ENCODE measurements around the gene SLC25A34. TPM values are rescaled to one million over a fixed set of nuclear protein-coding genes. Genes with fewer than 3 reads are reported as not detected.

The SLC25A34 gene
- total RNA-seq, 5 donors from 2014 or later (not counting 1 experiment from before 2014, with no cell fraction given): 1.8 to 4.1 (median 2.6) TPM

DNA sequence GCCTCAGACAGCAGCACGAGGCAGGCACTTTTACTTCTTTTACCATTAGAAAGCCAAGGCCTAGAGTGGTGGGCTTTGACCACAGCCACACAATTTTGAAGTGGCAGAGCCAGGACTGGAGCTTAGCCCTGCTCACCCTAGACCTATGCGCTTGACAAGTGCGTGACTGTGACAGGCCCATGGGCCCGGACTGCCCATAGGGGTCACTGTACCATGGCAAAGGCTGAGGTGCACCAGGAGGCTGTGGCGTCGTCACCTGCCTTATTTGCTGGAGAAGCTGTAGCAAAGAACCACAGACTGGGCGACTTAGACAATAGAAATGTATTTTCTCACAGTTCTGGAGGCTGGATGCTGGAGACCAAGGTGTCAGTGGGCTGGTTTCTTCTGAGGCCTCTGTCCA lies 3.7 kb downstream of the SLC25A34 start:
- DNase-seq (no peak), ATAC-seq (replicated peaks in 1 of 4) (no peak)
- ChIA-PET POLR2A (interaction anchor here in 1 of 2 donors (0.6 kb wide), 1 partner anchor 175 kb away, joined by 4 read pairs; no protein-coding TSS in a partner anchor), CTCF (no interaction called here)
- Mint-ChIP-seq H3K27me3 (no peaks in the 10 kb centered on the region), H3K4me1 (peaks cover 5 to 7% (median 6%) of the 10 kb centered on the region in 3 donors), H3K27ac (peak overlapping the region in 1 of 2 donors; percentile 66), H3K4me3 (no peak overlapping the region), H3K36me3 (no peaks in the 10 kb centered on the region), H3K9me3 (no peaks in the 10 kb centered on the region)
- H3K27me3 ChIP-seq (replicated peaks in 1 of 2; ENCODE audit: control insufficient read depth in 2 of 2, extremely low read depth in 1 of 2, insufficient read depth in 2 of 2, low read length in 1 of 2): peaks cover 0 to 9% of the 10 kb centered on the region in 2 experiments
- peaks cover 0 to 6% of the 10 kb centered on the region in 2 experiments for H3K4me1 ChIP-seq (ENCODE audit: control insufficient read depth in 1 of 2, extremely low read depth in 1 of 2, insufficient read depth in 2 of 2, low read length in 2 of 2)
- H3K4me3 ChIP-seq (ENCODE audit: control insufficient read depth in 1 of 2, extremely low read depth in 1 of 2, low read length in 1 of 2): no peak overlapping the region
- H3K36me3 ChIP-seq (ENCODE audit: control insufficient read depth in 2 of 2, extremely low read depth in 1 of 2, insufficient read depth in 1 of 2, low read length in 1 of 2): no peaks in the 10 kb centered on the region
- no peaks in the 10 kb centered on the region for H3K9me3 ChIP-seq
- WGBS (ENCODE audit: insufficient coverage): 91% methylated on average over 6 of the region's 7 CpGs
- H3K27ac ChIP-seq (ENCODE audit: low read length): no peak overlapping the region

DNA sequence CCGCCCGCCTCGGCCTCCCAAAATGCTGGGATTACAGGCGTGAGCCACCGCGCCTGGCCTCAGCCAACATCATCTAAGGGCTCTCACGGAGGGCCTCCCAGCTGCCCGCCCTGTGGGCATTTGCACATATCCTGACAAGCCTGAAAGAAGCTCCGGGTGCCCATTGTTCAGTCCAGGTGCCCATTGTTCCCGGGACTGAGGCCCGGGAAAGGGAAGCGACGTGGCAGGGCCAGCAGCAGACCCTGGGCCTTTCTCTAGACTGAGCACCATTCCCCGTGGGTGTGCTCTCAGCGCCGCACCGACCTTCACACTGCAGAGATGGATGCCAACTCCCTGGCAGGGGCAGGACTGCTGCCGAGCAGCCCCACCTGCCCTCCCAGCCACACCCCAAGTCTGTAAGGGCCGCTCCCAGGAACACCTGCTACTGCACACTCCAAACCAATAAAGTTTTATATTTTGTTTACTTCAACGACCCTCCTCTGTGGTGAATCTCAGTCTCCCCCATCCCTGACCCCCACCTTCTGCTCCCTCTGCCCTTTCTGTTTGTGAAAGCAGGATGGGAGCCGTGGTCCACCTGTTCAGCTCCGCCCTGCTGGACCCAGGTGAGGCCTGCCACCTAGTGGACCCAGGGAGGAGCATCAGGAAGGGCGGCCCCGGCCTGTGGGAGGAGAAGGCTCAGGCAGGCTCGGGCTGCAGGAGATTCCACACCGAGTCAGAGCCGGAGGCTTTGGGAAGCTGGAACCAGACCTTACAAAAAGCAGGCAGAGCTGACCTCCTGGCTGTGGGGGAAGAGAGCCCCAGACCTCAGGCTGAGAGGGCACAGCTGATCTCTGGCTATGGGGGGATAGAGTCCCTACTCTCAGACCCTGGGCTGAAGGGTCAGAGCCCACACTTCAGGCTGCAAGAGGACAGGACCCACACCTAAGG lies 5.1 kb downstream of the SLC25A34 start:
- 66% methylated on average over 21 of the region's 27 CpGs for WGBS (ENCODE audit: insufficient coverage)
- peak in 34 of 35 experiments; percentile 21 to 71 (median 51) for DNase-seq
- Mint-ChIP-seq H3K36me3 (no peaks in the 10 kb centered on the region), H3K4me3 (no peak overlapping the region), H3K9me3 (no peaks in the 10 kb centered on the region), H3K27me3 (no peaks in the 10 kb centered on the region), H3K27ac (peak overlapping the region in 1 of 2 donors; percentile 23), H3K4me1 (peaks cover 5 to 7% (median 6%) of the 10 kb centered on the region in 3 donors)
- CTCF ChIA-PET: no interaction called here
- no peaks in the 10 kb centered on the region for H3K9me3 ChIP-seq
- ATAC-seq (replicated peaks in 1 of 4): peak; percentile 82 to 85 (median 83)
- H3K4me1 ChIP-seq (ENCODE audit: control insufficient read depth in 1 of 2, extremely low read depth in 1 of 2, insufficient read depth in 2 of 2, low read length in 2 of 2): peaks cover 0 to 6% of the 10 kb centered on the region in 2 experiments
- POLR2A ChIA-PET: no interaction called here
- peaks cover 0 to 11% of the 10 kb centered on the region in 2 experiments for H3K27me3 ChIP-seq (replicated peaks in 1 of 2; ENCODE audit: control insufficient read depth in 2 of 2, extremely low read depth in 1 of 2, insufficient read depth in 2 of 2, low read length in 1 of 2)
- H3K36me3 ChIP-seq (ENCODE audit: control insufficient read depth in 2 of 2, extremely low read depth in 1 of 2, insufficient read depth in 1 of 2, low read length in 1 of 2): no peaks in the 10 kb centered on the region
- H3K4me3 ChIP-seq (ENCODE audit: control insufficient read depth in 1 of 2, extremely low read depth in 1 of 2, low read length in 1 of 2): no peak overlapping the region
- H3K27ac ChIP-seq (ENCODE audit: low read length): no peak overlapping the region

DNA sequence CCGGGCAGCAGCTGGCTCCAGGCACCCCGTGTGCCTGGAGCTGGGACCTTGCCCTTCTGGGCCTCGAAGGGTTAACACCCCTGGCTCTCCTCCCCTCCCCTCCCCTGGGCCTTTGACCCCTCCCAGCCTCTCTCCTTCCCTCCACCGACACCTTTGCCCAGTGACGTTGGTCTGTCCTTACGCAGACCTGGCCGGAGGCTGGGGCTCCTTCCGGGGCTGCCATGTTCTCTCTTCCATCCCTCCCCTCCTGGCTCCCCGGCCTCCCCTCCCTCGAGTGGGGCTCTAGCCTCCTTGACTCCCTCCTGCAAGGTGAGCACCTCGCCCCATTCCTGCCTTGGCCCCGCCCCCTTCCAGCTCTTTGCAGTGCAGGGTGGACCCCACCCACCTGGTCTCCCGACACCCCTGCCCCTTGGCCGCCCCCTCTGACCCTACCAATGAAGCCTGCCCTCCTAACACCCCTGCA lies 6.3 kb downstream of the SLC25A34 start, which contains the start of gene TMEM82:
TMEM82 (plus strand) TSS at position 161 of the 463 bp plus-strand sequence; CDS start at position 222, 61 bp downstream.
- Histone ChIP-seq H3K9me3 (no peaks in the 10 kb centered on the region), H3K4me3 (ENCODE audit: control insufficient read depth in 1 of 2, extremely low read depth in 1 of 2, low read length in 1 of 2) (no peak within 1 kb of the TSS), H3K27me3 (replicated peaks in 1 of 2; ENCODE audit: control insufficient read depth in 2 of 2, extremely low read depth in 1 of 2, insufficient read depth in 2 of 2, low read length in 1 of 2) (peaks cover 0 to 12% of the 10 kb centered on the region in 2 experiments), H3K4me1 (ENCODE audit: control insufficient read depth in 1 of 2, extremely low read depth in 1 of 2, insufficient read depth in 2 of 2, low read length in 2 of 2) (peaks cover 0 to 6% of the 10 kb centered on the region in 2 experiments), H3K36me3 (ENCODE audit: control insufficient read depth in 2 of 2, extremely low read depth in 1 of 2, insufficient read depth in 1 of 2, low read length in 1 of 2) (no peaks in the 10 kb centered on the region), H3K27ac (ENCODE audit: low read length) (no peak within 1 kb of the TSS)
- H3K4me3 Mint-ChIP-seq: no peak within 1 kb of the TSS
- ChIA-PET CTCF (interaction anchor here in 1 of 2 donors (0.6 kb wide), 1 partner anchor 148 kb away, joined by 3 read pairs; no protein-coding TSS in a partner anchor), POLR2A (no interaction called here)
- H3K27me3 Mint-ChIP-seq: no peaks in the 10 kb centered on the region
- peak within 1 kb of the TSS in 1 of 2 donors; percentile 23 for H3K27ac Mint-ChIP-seq
- H3K36me3 Mint-ChIP-seq: no peaks in the 10 kb centered on the region
- ATAC-seq (replicated peaks in 1 of 4): no peak
- DNase-seq: no peak
- peaks cover 5 to 7% (median 6%) of the 10 kb centered on the region in 3 donors for H3K4me1 Mint-ChIP-seq
- whole genome bisulfite sequencing (ENCODE audit: insufficient coverage): 59% methylated on average over 12 of the region's 14 CpGs
- H3K9me3 Mint-ChIP-seq: no peaks in the 10 kb centered on the region

DNA sequence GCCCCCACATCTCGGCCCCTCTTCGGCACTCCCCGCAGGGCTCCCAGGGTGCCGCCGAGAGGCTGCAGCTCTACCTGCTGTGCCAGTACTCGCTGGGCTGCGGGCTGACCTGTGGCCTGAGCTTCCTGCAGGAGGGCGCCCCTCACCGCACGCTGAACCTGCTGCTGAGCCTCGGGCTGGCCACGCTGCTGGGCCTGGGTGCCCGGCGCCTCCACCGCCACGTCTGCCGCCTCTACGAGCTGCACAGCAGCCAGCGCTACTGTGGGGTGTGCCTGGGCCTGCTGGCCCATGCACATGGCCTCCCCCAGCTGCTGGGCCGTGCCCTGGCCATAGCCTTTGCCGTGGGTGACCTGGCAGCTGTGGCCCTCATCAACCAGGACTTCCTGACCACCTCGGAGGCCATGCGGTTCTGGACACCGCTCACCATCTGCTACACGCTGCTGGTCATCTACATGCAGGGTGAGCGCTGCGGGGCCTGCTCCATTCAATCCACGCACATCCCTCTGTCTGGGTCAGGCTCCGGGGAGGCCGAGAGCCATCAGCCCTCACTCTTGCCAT lies 8.1 kb downstream of the SLC25A34 start:
- no peak overlapping the region for H3K27ac ChIP-seq (ENCODE audit: low read length)
- Mint-ChIP-seq H3K4me1 (peaks cover 5 to 7% (median 6%) of the 10 kb centered on the region in 3 donors), H3K27me3 (no peaks in the 10 kb centered on the region), H3K4me3 (no peak overlapping the region), H3K36me3 (no peaks in the 10 kb centered on the region), H3K9me3 (no peaks in the 10 kb centered on the region), H3K27ac (no peak overlapping the region)
- WGBS (ENCODE audit: insufficient coverage): 85% methylated on average over 30 of the region's 30 CpGs
- ChIA-PET POLR2A (no interaction called here), CTCF (no interaction called here)
- H3K36me3 ChIP-seq (ENCODE audit: control insufficient read depth in 2 of 2, extremely low read depth in 1 of 2, insufficient read depth in 1 of 2, low read length in 1 of 2): no peaks in the 10 kb centered on the region
- peaks cover 0 to 6% of the 10 kb centered on the region in 2 experiments for H3K4me1 ChIP-seq (ENCODE audit: control insufficient read depth in 1 of 2, extremely low read depth in 1 of 2, insufficient read depth in 2 of 2, low read length in 2 of 2)
- H3K4me3 ChIP-seq (ENCODE audit: control insufficient read depth in 1 of 2, extremely low read depth in 1 of 2, low read length in 1 of 2): no peak overlapping the region
- ATAC-seq (replicated peaks in 1 of 4) (no peak), DNase-seq (no peak)
- H3K27me3 ChIP-seq (replicated peaks in 1 of 2; ENCODE audit: control insufficient read depth in 2 of 2, extremely low read depth in 1 of 2, insufficient read depth in 2 of 2, low read length in 1 of 2): peaks cover 0 to 22% of the 10 kb centered on the region in 2 experiments
- H3K9me3 ChIP-seq: no peaks in the 10 kb centered on the region

DNA sequence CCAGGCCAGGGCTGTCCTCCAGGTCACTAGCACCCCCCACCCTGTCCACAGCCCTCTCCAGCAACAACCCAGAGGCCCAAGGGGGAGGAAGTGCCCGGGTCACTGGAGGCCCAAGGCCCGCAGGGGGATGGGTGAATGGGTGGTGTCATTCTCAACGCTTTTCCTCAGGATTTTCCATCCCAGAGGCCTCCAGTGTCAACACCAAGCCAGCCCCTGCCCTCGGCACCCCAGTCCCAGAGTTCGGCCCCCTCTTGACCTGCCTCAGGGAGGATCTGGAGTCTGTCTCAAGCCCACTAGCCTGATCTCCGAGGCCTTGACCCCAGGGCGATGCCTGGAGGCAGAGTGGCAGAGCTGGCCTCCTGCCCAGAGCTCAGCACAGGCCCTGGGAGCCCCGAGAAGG lies 11.3 kb downstream of the SLC25A34 start:
- Mint-ChIP-seq H3K9me3 (no peaks in the 10 kb centered on the region), H3K27me3 (peaks cover 5 to 8% of the 10 kb centered on the region in 2 donors), H3K4me3 (no peak overlapping the region), H3K4me1 (no peaks in the 10 kb centered on the region), H3K27ac (no peak overlapping the region), H3K36me3 (no peaks in the 10 kb centered on the region)
- Histone ChIP-seq H3K27me3 (replicated peaks in 1 of 2; ENCODE audit: control insufficient read depth in 2 of 2, extremely low read depth in 1 of 2, insufficient read depth in 2 of 2, low read length in 1 of 2) (peaks cover 0 to 30% of the 10 kb centered on the region in 2 experiments), H3K36me3 (ENCODE audit: control insufficient read depth in 2 of 2, extremely low read depth in 1 of 2, insufficient read depth in 1 of 2, low read length in 1 of 2) (no peaks in the 10 kb centered on the region), H3K4me1 (ENCODE audit: control insufficient read depth in 1 of 2, extremely low read depth in 1 of 2, insufficient read depth in 2 of 2, low read length in 2 of 2) (no peaks in the 10 kb centered on the region), H3K9me3 (no peaks in the 10 kb centered on the region), H3K4me3 (ENCODE audit: control insufficient read depth in 1 of 2, extremely low read depth in 1 of 2, low read length in 1 of 2) (no peak overlapping the region), H3K27ac (ENCODE audit: low read length) (no peak overlapping the region)
- DNase-seq (no peak), ATAC-seq (replicated peaks in 1 of 4) (no peak)
- ChIA-PET POLR2A (no interaction called here), CTCF (no interaction called here)
- WGBS (ENCODE audit: insufficient coverage): 75% methylated on average over 2 of the region's 8 CpGs

DNA sequence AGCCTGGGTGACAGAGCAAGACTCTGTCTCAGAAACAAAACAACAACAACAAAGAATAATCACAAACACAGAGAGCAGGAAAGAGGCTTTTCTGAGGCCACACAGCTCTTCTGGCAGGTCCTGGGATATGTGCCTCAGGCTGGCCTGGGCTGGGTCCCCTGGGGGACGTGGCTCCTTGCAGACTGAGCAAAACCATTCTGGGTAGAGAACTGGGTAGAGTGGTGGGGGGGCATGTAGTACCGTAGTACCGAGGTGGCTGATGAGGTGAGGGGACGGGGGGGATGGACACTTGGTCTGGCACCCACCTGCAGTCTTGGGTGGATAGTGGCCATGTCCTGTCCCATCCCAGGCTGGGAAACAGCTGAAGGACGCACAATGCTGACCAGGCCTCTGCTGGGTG lies 12.2 kb downstream of the SLC25A34 start:
- Histone ChIP-seq H3K4me3 (ENCODE audit: control insufficient read depth in 1 of 2, extremely low read depth in 1 of 2, low read length in 1 of 2) (no peak overlapping the region), H3K27me3 (replicated peaks in 1 of 2; ENCODE audit: control insufficient read depth in 2 of 2, extremely low read depth in 1 of 2, insufficient read depth in 2 of 2, low read length in 1 of 2) (peaks cover 0 to 27% of the 10 kb centered on the region in 2 experiments), H3K9me3 (no peaks in the 10 kb centered on the region), H3K4me1 (ENCODE audit: control insufficient read depth in 1 of 2, extremely low read depth in 1 of 2, insufficient read depth in 2 of 2, low read length in 2 of 2) (no peaks in the 10 kb centered on the region), H3K27ac (ENCODE audit: low read length) (no peak overlapping the region), H3K36me3 (ENCODE audit: control insufficient read depth in 2 of 2, extremely low read depth in 1 of 2, insufficient read depth in 1 of 2, low read length in 1 of 2) (no peaks in the 10 kb centered on the region)
- CTCF ChIA-PET: no interaction called here
- ATAC-seq (replicated peaks in 1 of 4) (no peak), DNase-seq (no peak)
- no peaks in the 10 kb centered on the region for H3K9me3 Mint-ChIP-seq
- no peaks in the 10 kb centered on the region for H3K4me1 Mint-ChIP-seq
- 67% methylated on average over 3 of the region's 5 CpGs for WGBS (ENCODE audit: insufficient coverage)
- POLR2A ChIA-PET: no interaction called here
- peaks cover 5 to 10% of the 10 kb centered on the region in 2 donors for H3K27me3 Mint-ChIP-seq
- H3K4me3 Mint-ChIP-seq: no peak overlapping the region
- no peak overlapping the region for H3K27ac Mint-ChIP-seq
- no peaks in the 10 kb centered on the region for H3K36me3 Mint-ChIP-seq
